Stimulated activated naive CD4-positive, alpha-beta T cell treated with Interleukin-2 at 50 U/mL for 16 hours (primary cell): ENCODE measurements around the gene CCR7.
"Not testable (repeated sequence)": the region's sequence is repeated elsewhere in the genome, so short reads cannot be mapped to it uniquely, and the experiment has no call there.

Experiments
- DNase-seq: peaks from one replicate; lab custom pipeline; 2025; lab: John Stamatoyannopoulos, UW

CCR7 gene

GRCh38 chr17:40551091-40551878 is 14.0 kb downstream of the CCR7 start:
- no peak for DNase-seq

GRCh38 chr17:40550608-40551007 is 14.7 kb downstream of the CCR7 start:
- no peak for DNase-seq

GRCh38 chr17:40548982-40549685 is 16.1 kb downstream of the CCR7 start:
- DNase-seq = no peak

- no peak for DNase-seq
Measured at GRCh38 chr17:40548491-40548981, 16.7 kb downstream of the CCR7 start.

- no peak for DNase-seq
Measured at GRCh38 chr17:40547785-40548478, 17.3 kb downstream of the CCR7 start.

GRCh38 chr17:40547079-40547784 is 18.0 kb downstream of the CCR7 start:
- DNase-seq = peak; percentile 36

GRCh38 chr17:40546497-40546896 is 18.8 kb downstream of the CCR7 start:
- DNase-seq = not testable (repeated sequence)

- DNase-seq = no peak
Measured at GRCh38 chr17:40545660-40546059, 19.6 kb downstream of the CCR7 start.

- peak; percentile 50 for DNase-seq
Measured at GRCh38 chr17:40542558-40543411, 22.5 kb downstream of the CCR7 start.

- no peak for DNase-seq
Measured at GRCh38 chr17:40541873-40542557, 23.3 kb downstream of the CCR7 start.

GRCh38 chr17:40541060-40541872 is 24.0 kb downstream of the CCR7 start:
- DNase-seq = peak; percentile 81

GRCh38 chr17:40540448-40540847 is 24.8 kb downstream of the CCR7 start:
- DNase-seq = peak; percentile 58

GRCh38 chr17:40539711-40540411 is 25.4 kb downstream of the CCR7 start:
- no peak for DNase-seq

GRCh38 chr17:40538936-40539705 is 26.2 kb downstream of the CCR7 start:
- no peak for DNase-seq

GRCh38 chr17:40538019-40538935 is 27.0 kb downstream of the CCR7 start:
- no peak for DNase-seq

- no peak for DNase-seq
Measured at GRCh38 chr17:40536295-40537171, 28.7 kb downstream of the CCR7 start.
